ENCODE data around the gene RET.

Gene RET

DNA sequence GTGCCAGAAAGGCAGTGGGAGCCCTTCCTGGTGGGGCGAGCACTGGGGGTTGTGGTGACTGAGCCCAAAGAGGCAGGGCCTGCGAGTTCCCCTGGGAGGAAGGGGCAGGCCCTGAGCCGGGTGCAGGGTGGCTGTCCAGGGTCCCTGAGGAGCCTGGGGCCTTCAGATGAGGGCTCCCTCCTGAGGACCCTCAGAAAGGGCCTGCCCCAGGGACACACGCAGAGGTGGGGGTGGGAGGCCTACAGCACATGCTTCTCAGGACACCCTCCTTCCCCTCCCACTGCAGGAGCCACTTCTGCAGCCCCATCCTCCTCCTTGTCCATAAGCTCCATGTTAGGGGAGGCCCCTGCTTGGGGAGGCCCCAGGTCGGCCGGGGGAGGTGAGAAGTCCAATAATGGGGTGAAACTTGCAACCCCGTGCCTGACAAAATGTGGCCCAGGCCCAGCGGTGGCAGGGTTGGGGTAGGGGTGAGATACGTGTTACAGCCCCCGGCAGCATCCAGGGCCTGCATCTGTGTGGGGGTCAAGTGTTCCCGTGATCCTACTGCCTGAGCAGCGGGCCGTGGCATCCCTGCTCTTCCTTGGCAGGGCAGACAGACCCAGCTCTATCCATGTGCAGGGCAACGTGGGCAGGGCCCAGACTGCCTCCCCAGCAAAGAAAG is 31.8 kb upstream of the RET start:
- DNase-seq: no peak

DNA sequence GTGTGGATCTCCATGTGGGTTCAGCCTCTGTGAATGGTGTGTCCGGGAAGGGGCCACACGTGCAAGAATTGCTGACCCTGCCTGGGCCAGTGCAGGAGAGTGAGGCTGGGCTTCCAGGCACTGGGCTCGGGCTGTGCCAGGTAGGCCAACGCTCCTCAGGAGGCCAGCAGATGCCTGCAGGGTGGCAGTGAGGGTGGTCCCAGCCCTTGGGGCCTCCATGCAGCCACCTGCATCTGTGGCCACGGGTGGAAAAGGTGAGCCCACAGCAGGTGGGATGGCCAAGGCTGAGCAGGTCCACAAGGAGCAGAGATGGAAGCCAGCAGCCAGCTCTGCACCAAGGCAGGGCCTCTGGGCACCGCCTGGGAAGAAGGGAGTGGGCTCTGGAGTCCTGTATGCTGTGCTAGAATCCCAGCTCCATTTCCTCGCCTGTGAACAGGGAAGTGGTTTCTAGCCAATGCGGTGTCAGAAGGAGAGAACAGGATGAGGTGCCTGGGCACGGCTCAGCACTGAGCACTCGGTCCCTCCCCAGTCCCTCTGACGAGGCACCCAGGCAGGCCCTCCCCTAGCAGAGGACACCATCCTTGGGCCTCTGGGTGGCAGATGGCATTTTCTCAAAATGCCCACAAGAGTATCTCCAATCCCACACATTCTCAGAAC is 31.1 kb upstream of the RET start:
- no peak for DNase-seq

DNA sequence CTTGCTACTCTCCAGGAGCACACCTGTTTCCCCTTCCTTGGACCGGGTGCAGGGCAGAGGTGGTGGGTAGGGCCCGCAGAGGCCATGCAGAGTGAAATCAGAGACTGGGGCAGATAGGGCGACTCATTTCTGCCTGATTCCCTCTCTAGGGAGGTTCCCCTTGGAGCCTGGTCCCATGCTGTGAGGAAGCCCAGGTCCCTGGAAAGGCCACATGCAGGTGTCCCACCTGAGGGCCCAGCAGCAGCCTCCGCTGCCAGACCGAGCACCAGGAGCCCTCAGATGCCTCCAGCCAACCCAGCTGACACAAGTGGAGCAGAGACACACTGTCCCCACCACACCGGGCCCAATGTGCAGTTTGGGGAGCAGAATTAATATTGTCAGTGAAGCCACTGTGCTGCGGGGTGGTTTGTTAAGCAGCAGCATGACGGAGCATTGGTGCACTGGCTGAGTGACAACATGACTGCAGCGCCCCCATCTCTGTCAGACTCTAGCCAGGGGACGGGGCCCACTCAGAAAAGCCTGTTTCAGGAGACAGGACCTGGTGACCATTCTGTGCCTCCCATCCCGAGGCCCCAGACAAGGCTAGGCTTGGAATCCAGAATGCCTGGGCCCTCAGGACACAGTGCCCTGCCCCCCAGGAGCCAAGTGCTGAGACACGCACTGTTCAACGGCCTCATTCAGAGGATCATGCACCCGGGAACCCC is 30.4 kb upstream of the RET start:
- no peak for DNase-seq

GRCh38 chr10:43047288-43047970 is 29.4 kb upstream of the RET start:
- no peak for DNase-seq

DNA sequence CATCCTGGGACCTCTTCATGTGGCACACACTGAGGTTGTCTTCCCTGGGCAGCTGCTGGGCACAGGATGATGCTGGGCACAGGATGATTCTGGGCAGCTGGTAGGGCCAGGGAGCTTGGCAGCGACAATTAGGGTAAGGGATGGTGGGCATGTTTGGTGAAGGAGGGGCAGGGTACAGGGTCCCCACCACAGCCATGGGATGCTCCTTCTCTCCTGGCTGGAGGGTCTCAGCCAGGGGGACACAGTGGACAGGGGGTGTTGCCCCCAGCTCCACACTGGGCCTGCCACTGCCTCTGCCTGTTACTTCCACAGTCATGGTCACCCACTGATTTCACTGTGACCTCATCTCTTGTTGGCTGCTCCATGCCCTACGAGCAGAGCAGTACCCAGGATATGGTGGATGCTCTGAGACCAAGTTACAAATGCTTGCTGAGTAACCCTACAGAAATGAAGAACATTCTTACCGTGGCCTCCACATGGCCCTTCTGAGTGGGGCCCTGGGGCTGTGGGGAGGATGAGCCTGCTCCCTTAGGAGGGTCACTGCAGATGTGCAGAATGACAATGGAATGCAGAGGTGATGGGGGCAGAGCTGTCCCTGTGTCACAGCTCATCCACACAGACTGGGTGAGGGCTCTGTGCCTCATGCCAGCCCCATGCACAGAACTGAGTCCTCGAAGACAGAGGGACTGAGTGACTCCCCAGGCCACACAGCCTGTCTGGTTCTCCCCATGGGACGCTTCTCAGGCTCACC is 28.4 kb upstream of the RET start:
- DNase-seq: no peak

GRCh38 chr10:43049081-43049551 is 27.8 kb upstream of the RET start:
- DNase-seq: no peak

- DNase-seq: no peak
Observed at GRCh38 chr10:43050011-43050410, 26.9 kb upstream of the RET start.

- DNase-seq: no peak
Observed at GRCh38 chr10:43053825-43054224, 23.0 kb upstream of the RET start.

- DNase-seq: no peak
Observed at GRCh38 chr10:43054593-43054992, 22.3 kb upstream of the RET start.

DNA sequence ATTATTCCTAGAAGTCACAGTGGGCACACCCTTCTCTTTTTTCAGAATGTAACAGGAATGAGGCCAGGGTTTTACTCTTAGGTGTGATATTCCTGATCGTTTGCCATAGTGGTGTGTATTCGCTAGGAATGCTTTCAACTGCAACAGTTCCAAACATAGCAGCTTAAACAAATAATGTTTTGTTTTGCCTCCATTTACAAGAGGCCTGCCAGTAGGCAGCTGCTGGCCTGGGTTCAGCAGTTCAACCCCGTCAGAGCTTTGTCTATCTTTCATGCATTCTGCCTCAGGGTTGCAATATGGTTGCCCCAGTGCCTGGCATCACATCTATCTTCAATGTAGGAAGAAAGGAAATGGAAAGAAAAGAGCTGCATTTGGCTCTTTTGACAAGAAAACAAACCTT is 21.7 kb upstream of the RET start:
- no peak for DNase-seq

- no peak for DNase-seq
Observed at GRCh38 chr10:43055991-43056567, 20.8 kb upstream of the RET start.

DNA sequence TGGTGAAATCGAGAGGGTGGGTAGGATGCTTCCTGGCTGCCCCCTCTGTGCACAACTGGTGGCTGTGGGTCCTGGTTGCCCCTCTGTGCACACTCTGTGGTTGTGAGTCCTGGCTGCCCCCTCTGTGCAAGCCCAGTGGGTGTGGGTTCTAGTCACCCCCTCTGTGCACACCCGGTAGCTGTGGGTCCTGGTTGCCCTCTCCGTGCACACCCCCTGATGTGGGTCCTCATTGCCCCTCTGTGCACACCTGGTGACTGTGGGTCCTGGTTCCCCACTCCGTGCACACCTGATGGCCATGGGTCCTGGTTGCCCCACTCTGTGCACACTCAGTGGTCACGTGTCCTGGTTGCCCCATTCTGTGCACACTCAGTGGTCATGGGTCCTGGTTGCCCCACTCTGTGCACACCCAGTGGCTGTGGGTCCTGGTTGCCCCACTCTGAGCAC is 20.3 kb upstream of the RET start:
- no peak for DNase-seq

DNA sequence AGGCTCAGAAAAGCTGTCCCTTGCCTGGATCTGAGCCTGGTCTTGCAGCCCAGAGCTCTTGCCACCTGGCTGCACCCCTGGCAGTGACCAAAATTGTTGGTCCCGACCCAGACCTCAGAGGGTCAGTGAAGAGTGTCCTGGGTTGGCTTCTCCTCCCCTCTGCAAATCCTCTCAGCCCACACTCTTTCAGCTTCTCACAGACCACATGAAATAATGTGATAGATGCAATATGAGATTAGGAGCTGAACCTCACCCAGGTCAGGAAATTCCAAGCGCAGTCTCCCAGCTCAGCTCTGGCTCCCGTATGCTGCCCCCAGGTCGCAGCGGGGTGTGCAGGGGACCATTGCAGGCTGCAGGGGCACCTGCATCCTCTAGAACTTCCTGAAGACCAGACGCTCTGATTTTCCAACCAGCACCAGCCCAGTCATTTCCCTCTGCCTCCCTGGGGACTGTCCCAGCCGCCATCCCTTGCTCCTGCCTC is 19.6 kb upstream of the RET start:
- DNase-seq: no peak

DNA sequence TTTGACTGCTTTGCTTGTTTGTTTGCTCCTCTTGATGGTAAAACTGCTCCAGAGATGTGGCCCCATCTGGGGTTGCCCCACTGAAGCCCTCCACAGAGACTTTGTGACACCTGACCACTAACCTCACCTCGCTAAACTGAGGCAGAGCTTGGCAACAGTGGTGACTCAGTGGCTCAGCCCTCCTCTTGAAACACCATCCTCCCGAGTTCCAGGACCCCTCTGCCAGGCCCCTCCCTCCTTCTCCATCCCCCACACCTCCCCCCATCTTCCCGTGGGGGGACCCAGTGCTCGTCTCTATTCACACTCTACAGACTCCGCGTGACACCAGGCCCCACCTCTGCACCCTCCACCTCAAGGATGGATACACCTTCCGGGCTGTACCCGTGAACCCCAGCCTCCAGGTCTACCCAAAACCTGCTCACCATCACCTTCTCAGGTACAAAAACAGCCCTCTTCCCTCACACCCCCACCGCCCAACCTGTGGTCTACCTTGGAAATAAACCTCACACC is 19.0 kb upstream of the RET start:
- DNase-seq: no peak

DNA sequence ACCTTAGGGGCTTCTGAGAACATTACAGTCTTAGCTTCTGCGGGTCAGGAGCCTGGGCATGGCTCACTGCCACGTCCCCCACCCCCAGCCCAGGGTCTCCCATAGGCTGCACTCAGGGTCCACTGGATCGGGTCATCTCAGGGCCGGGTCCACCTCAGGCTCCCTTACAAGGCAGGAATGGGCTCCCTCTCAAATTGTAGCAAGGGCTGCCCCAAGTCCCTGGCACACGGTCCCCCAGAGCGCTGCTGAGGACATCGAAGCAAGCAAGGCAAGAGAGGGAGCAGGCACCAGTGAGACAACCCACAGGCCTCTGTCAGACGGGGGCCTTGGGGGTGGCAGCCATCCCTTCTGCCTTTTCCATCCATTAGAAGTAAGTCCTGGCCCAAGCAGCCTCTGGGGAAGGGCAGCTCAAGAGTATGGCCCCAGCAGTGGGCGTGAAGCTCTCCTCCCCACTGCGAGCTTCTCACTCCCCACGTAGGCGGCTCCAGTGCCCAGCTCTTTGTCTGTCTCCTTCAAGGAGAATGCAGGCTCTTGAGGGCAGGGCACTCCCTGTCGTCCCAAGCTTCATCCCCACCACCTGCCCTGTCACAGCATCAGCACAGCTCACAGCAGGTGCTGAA is 18.0 kb upstream of the RET start:
- DNase-seq: no peak

DNA sequence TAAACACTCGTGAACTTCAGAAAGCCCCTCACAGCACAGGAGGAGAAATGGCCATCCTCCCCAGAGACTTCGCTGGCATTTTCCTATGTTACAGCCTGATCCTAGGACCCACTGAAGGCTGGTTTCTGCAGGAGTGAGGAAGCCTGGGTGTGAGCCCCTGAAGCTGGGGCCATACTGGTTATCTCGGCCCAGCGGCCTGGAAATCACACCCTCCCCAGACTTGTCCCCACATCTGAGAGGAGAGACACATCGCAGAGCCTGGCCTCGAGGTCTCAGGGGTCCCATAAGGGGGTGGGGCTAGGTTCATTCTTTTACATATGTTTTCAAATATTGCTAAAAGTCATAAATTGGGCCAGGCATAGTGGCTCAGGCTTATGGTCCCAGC is 17.5 kb upstream of the RET start:
- DNase-seq: no peak

DNA sequence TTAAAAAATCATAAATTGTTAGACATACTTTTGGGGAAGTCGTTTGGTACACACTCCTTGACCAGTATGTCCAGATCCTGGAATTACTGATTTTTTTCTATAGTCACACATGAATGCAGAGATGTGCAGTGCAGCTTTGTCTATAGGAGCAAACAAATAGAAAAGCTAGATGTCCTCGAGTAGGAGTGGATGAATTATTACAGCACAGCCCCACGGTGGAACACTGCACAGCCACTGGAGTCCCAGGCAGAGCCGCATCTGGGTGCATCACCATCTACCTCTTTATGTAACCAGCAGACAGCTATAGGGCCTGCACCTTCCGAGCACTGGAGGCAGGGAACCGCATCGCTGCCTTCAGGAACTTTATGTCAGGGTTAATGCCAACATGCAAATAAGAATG is 17.0 kb upstream of the RET start:
- no peak for DNase-seq

DNA sequence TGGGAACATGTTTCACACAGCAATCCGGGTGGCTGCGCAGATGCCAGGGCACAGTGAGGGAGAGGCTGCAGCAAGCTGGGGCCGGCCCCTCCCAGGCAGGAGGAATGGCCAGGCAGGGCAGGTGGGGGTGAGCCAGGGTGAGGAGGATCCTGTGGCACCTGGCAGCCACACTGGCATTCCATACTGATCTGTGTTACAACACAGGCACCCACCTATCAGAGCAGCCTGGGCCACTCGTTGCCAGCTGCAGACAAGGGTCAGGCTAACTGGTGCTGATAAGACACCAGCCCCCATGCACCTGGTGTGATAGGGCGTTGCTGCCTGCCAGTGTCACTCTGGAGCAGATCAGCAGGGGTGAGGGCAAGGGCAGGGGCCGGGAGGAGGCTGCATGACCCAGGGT is 16.6 kb upstream of the RET start:
- no peak for DNase-seq

GRCh38 chr10:43061331-43061730 is 15.5 kb upstream of the RET start:
- no peak for DNase-seq

DNA sequence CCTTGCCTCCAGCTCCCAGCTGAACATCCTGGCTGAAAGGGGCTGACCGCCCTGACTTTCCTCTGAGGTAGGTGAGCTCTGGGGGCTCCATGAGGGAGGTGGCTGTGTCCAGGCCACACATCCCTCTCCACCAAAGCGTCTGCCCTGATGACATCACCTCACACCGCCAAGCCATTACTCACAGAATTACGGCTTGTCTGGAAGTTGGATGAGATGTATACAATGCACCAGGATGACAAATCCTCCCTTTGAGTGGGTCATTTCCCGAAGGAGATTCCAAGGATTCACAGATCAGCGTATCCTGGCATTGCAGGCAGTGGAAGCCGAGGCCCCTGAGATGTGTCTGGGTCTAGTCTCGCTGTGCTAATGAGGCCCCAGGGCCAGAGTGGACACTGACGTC is 15.1 kb upstream of the RET start:
- DNase-seq: no peak

GRCh38 chr10:43062402-43063160 is 14.3 kb upstream of the RET start:
- no peak for DNase-seq

Data from cerebellar nuclear complex (tissue), 1 donor.